ENCODE measurements around the gene RFXAP.

The RFXAP gene

GRCh38 chr13:36862722-36863121, 43.7 kb downstream of the RFXAP start:
- H3K4me1 ChIP-seq (ENCODE audit: control insufficient read depth, insufficient read depth, low read length, poor library complexity, severe bottlenecking) = no peaks in the 10 kb centered on the region
- H3K36me3 ChIP-seq (ENCODE audit: control insufficient read depth, insufficient read depth, low read length) = peaks cover 42% of the 10 kb centered on the region
- H3K27ac ChIP-seq (ENCODE audit: low read depth, low read length, severe bottlenecking) = peak overlapping the region; percentile 11
- H3K9me3 ChIP-seq (ENCODE audit: control insufficient read depth, low read length) = no peaks in the 10 kb centered on the region
- H3K4me3 ChIP-seq (ENCODE audit: extremely low read depth, insufficient read depth, low read length, poor library complexity, severe bottlenecking) = no peak overlapping the region
- 92 to 95% methylated on average over 3 to 7 of the region's 7 CpGs for WGBS, 2 experiments (ENCODE audit: insufficient coverage in 2 of 2)

GRCh38 chr13:36865265-36865664, 46.2 kb downstream of the RFXAP start:
- no peaks in the 10 kb centered on the region for H3K9me3 ChIP-seq (ENCODE audit: control insufficient read depth, low read length)
- no peak overlapping the region for H3K27ac ChIP-seq (ENCODE audit: low read depth, low read length, severe bottlenecking)
- H3K4me1 ChIP-seq (ENCODE audit: control insufficient read depth, insufficient read depth, low read length, poor library complexity, severe bottlenecking) = no peaks in the 10 kb centered on the region
- no peak overlapping the region for H3K4me3 ChIP-seq (ENCODE audit: extremely low read depth, insufficient read depth, low read length, poor library complexity, severe bottlenecking)
- WGBS, 2 experiments (ENCODE audit: insufficient coverage in 2 of 2) = 87% methylated on average over 3 to 4 of the region's 5 CpGs
- peaks cover 56% of the 10 kb centered on the region for H3K36me3 ChIP-seq (ENCODE audit: control insufficient read depth, insufficient read depth, low read length)

- no peaks in the 10 kb centered on the region for H3K4me1 ChIP-seq (ENCODE audit: control insufficient read depth, insufficient read depth, low read length, poor library complexity, severe bottlenecking)
- H3K9me3 ChIP-seq (ENCODE audit: control insufficient read depth, low read length) = no peaks in the 10 kb centered on the region
- no peak overlapping the region for H3K27ac ChIP-seq (ENCODE audit: low read depth, low read length, severe bottlenecking)
- peaks cover 66% of the 10 kb centered on the region for H3K36me3 ChIP-seq (ENCODE audit: control insufficient read depth, insufficient read depth, low read length)
- H3K4me3 ChIP-seq (ENCODE audit: extremely low read depth, insufficient read depth, low read length, poor library complexity, severe bottlenecking) = no peak overlapping the region
Measured at GRCh38 chr13:36866232-36866631, 47.2 kb downstream of the RFXAP start.

- Histone ChIP-seq H3K36me3 (ENCODE audit: control insufficient read depth, insufficient read depth, low read length) (peaks cover 65% of the 10 kb centered on the region), H3K4me3 (ENCODE audit: extremely low read depth, insufficient read depth, low read length, poor library complexity, severe bottlenecking) (no peak overlapping the region), H3K9me3 (ENCODE audit: control insufficient read depth, low read length) (no peaks in the 10 kb centered on the region), H3K27ac (ENCODE audit: low read depth, low read length, severe bottlenecking) (no peak overlapping the region), H3K4me1 (ENCODE audit: control insufficient read depth, insufficient read depth, low read length, poor library complexity, severe bottlenecking) (no peaks in the 10 kb centered on the region)
- WGBS, 2 experiments (ENCODE audit: insufficient coverage in 2 of 2) = no CpG with 5 or more reads among the region's 1 CpG
Measured at GRCh38 chr13:36870050-36870692, 51.1 kb downstream of the RFXAP start.

- Histone ChIP-seq H3K4me1 (ENCODE audit: control insufficient read depth, insufficient read depth, low read length, poor library complexity, severe bottlenecking) (no peaks in the 10 kb centered on the region), H3K27ac (ENCODE audit: low read depth, low read length, severe bottlenecking) (no peak overlapping the region), H3K9me3 (ENCODE audit: control insufficient read depth, low read length) (no peaks in the 10 kb centered on the region), H3K4me3 (ENCODE audit: extremely low read depth, insufficient read depth, low read length, poor library complexity, severe bottlenecking) (no peak overlapping the region), H3K36me3 (ENCODE audit: control insufficient read depth, insufficient read depth, low read length) (peaks cover 46% of the 10 kb centered on the region)
- WGBS, 2 experiments (ENCODE audit: insufficient coverage in 2 of 2) = 72 to 79% methylated on average over 6 to 9 of the region's 10 CpGs
Measured at GRCh38 chr13:36872621-36873020, 53.6 kb downstream of the RFXAP start.

GRCh38 chr13:36875431-36875830, 56.4 kb downstream of the RFXAP start:
- H3K36me3 ChIP-seq (ENCODE audit: control insufficient read depth, insufficient read depth, low read length) = peaks cover 46% of the 10 kb centered on the region
- no peak overlapping the region for H3K4me3 ChIP-seq (ENCODE audit: extremely low read depth, insufficient read depth, low read length, poor library complexity, severe bottlenecking)
- WGBS, 2 experiments (ENCODE audit: insufficient coverage in 2 of 2) = 100% methylated on average over 1 of the region's 4 CpGs; no CpG with 5 or more reads in 1 of the 2 experiments

GRCh38 chr13:36875961-36876360, 56.9 kb downstream of the RFXAP start:
- 92 to 100% methylated on average over 1 to 2 of the region's 4 CpGs for WGBS, 2 experiments (ENCODE audit: insufficient coverage in 2 of 2)
- H3K36me3 ChIP-seq (ENCODE audit: control insufficient read depth, insufficient read depth, low read length) = peaks cover 41% of the 10 kb centered on the region
- no peak overlapping the region for H3K27ac ChIP-seq (ENCODE audit: low read depth, low read length, severe bottlenecking)
- H3K4me3 ChIP-seq (ENCODE audit: extremely low read depth, insufficient read depth, low read length, poor library complexity, severe bottlenecking) = no peak overlapping the region
- no peaks in the 10 kb centered on the region for H3K4me1 ChIP-seq (ENCODE audit: control insufficient read depth, insufficient read depth, low read length, poor library complexity, severe bottlenecking)
- no peaks in the 10 kb centered on the region for H3K9me3 ChIP-seq (ENCODE audit: control insufficient read depth, low read length)

More at GRCh38 chr13:36875431-36875830, 56.4 kb downstream of the RFXAP start:
- Histone ChIP-seq H3K4me1 (ENCODE audit: control insufficient read depth, insufficient read depth, low read length, poor library complexity, severe bottlenecking) (no peaks in the 10 kb centered on the region), H3K9me3 (ENCODE audit: control insufficient read depth, low read length) (no peaks in the 10 kb centered on the region), H3K27ac (ENCODE audit: low read depth, low read length, severe bottlenecking) (no peak overlapping the region)
